NCI-H748 (cell line): Measurements from ENCODE around the gene ADGRF3.
"Not testable (repeated sequence)": the region's sequence is repeated elsewhere in the genome, so short reads cannot be mapped to it uniquely, and the experiment has no call there.

Experiments
- DNase-seq: peaks from one replicate; lab custom pipeline; 2025; ENCODE audit not compliant: unreplicated experiment; lab: John Stamatoyannopoulos, UW

The ADGRF3 gene

DNA sequence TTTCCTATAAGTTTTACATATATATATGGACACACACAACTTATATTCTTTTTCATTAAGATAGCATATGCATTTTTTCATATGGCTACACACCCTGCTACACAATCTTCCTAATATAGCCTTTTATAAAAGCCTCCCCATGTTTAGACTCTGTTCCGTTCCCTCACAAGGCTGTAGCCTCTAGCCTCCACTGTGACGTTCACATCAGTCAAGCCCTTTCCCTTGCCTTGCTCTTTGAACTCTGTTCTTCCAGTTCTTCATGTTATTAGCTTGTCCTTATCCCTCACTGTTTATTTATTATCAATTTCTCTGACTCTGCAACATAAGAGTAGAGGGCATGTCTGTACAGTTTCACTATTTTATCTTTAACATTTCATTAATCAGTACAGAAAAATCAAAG, 63.0 kb downstream of the ADGRF3 start:
- DNase-seq: no peak

DNA sequence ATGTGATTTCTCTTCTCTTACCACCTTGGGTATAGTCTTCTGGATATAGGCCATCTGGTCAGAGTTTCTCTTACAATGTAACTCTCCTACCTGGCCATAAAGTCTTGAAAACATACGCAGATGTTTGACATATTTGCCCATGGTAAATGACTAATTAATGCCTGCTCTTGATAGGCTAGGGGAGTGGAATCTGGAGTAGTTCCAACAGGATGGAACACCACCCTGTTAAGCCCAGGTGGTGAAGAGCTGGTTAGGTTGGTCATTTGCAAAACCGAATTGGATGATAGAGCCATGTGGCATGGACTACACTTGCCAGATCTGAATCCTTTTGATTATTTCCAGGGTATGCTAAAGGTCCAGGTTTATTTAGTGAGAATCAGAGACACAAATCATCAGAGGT, 65.4 kb downstream of the ADGRF3 start:
- no peak for DNase-seq

DNA sequence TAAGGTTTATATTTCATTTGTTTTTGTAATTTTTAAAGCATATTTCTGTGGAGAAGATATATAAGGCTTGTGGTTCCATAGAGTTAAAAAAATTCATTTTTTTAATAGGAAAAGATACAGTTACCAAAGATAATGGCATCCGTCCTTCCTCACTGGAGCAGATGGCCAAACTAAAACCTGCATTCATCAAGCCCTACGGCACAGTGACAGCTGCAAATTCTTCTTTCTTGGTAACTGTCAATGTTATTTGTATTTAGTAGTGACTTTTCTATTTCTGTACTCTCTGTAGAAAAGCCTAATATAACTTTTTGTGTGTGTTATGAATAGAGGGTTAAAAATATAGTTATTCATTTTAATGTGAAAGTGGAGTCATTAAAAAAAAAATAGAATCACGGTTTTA, 66.7 kb downstream of the ADGRF3 start:
- DNase-seq: no peak

DNA sequence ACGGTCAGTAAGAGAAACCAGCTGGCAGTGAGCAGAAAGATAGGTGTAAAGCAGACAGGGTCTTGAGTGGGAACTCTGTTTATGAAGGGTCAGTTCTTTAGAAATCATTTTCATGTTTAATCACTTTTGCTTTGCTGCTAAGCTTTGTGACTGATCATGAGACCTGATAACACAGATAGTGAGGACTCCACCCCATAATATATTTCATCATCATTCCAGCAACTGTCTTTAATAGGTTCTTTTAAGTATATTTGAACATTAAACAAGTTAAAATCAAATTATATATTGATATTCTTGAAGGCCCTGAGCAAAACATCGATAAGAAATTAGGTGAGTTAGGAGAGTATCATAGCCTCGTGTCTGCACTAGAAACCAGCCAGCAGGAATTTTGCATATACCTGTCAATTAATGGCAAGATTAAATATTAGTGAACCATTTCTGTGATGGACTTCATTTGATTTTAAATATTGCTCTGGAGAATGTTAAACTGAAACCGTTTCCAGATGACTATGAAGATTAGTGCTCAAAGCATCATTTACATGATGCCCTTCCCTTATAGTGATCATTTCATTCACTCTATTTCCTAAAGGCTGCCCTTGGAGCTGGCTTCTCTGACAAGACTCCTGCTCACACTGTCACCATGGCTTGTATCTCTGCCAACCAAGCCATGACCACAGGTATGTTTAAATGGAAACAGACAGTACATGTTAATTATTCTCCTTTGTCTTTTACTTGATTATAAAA, 69.9 kb downstream of the ADGRF3 start:
- DNase-seq: no peak

DNA sequence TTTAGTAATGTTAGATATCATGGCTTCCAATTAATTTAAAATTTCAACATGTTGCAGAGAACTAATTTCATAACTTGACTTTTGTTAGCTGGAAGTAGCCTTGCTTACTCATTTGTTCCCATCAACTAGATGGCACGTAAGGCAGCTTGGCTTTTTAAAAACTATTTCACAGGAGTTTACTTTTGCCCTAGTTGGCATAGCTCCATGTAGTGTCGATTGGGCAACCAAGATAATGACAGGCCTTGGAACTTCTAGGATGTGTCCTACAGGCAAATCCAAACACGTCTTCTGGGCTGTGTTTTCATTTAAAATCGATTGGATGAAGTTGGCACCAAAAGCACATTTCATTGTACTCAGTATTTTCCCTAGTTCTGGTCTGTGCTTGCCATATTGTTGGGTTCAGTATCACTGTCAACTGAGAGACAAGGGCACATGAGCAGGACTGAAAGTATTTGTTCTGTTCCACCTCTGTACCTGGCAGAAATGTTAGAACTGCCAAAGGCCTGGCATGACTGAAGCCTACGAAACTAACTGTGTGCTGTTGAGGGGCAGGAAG, 72.5 kb downstream of the ADGRF3 start:
- no peak for DNase-seq

DNA sequence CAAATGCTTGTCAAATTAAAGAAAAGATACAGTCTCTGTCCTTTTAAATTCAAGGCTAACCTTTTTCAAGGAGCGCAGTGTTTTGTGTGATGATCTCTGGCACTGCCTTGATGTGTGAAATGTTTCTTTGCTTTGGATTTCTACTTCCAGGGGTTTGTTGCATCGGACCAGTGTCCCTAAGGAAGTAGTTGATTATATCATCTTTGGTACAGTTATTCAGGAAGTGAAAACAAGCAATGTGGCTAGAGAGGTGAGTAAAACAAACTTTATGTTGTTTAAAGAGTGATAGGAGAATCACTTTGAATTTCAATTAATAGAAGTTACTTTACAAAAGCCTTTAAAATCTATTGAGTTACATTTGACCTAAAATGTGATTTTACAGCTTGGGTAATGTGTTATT, 73.1 kb downstream of the ADGRF3 start:
- DNase-seq: no peak

DNA sequence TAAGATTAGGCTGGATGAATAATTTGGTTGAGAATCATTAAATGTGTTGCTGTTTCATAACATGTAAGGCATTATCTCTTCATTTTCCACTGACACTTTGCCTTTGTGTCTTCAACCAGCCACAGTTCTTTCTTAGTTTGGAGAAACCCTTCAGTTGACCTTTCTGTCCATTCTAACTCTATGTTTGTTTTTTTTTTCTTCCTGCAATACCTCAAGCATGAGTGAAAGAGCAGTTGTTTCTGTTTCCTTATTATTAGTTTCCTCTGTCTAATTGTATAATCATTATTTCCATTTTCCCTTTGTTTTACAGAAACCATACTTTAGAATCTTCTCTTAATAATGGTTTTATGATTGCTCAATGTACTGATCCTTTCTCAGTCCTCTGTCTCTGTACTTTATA, 76.2 kb downstream of the ADGRF3 start:
- DNase-seq: no peak

DNA sequence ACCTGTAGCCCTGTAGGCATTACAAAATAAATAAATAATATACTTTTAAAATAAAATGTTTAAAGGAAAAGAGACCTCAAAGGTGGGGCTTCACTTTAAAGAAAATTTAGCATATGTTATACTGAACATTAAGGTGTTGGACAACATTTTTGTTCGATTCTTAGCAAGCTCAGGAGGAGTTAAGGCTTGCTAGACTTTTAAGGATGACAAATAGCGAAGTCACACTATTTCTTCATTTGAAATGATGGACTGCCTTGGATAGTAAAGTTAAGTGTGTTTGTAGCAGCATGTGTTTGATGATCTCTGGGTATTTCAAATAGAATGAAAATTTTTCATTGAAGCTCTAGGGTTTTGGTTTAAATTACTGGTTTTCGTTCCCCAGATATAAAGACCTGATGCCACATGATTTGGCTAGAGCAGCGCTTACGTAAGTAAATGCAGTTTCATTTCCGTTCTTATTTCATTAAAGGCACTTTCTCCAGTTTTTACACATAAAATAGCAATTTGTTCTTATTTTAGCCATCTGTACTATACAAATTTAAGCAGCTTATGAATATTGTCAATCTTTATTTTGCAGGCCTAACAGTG, 76.9 kb downstream of the ADGRF3 start:
- no peak for DNase-seq

DNA sequence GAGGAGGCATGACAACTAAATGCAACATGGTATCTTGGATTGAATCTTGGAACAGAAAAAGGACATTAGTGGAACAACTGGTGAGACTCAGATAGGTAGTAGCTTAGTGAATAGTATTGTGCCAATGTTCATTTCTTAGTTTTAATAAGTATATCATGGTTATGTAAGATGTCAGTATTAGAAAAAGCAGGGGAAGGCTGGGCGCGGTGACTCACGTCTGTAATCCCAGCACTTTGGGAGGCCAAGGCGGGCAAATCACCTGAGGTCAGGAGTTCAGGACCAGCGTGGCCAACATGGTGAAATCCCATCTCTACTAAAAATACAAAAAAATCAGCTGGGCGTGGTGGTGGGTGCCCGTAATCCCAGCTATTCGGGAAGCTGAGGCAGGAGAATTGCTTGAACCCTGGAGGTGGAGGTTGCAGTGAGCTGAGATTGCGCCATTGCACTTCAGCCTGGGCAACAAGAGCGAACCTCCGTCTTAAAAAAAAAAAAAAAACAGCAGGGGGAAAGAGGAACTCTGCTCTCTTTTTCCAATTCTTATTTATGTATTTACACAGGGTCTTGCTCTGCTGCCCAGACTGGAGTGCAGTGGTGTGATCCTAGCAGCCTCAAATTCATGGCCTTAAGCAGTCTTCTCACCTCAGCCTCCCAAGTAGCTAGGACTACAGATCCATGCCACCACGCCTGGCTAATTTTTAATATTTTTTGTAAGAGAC, 77.8 kb downstream of the ADGRF3 start:
- not testable (repeated sequence) for DNase-seq

DNA sequence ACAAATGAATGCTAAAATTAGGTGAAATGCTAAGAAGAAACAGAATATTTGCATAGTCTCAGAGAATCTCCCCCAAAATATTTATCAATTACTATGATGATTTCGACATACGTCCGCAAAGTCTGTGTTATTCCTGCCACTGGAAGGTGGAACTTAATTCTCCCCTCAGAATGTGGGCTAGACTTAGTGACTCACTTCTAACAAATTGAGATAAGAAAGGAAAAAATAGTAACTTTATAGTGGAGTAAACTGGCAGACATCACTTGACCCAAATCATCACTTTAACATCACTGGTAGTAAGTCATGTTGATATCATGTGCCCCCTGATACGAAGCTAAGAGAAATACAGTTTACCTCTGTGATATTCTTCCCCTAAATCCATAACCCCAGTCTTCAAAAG, 78.4 kb downstream of the ADGRF3 start:
- no peak for DNase-seq

DNA sequence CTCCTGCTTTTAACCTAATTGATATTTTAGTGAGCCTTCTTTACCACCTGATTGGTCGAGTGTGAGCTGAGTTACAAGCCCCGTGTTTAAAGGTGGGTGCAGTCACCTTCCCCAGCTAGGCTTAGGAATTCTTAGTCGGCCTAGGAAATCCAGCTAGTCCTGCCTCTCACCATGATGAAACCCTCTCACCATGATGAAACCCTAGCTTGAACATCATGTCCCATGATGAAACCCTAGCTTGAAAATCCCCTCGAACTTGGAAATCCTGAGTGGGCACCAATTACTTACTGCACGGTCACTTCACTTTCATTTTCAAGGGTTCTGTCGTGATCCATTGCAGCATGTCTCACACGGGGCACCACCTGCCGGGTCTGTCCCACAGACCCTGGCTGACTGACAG, 87.8 kb downstream of the ADGRF3 start:
- not testable (repeated sequence) for DNase-seq
